HepG2 (cell line): ENCODE data around the gene SLC39A8. TPM values are rescaled to one million over a fixed set of nuclear protein-coding genes. Genes with fewer than 3 reads are reported as not detected.

Source experiments
- EP300 ChIP-seq, 3 experiments: sonication (generic) in 1 of 3; formaldehyde crosslinking in 1 of 3; IDR thresholded peaks; 2 replicates each; pipeline versions ENCODE4 v1.5.1 to v1.6.1; 2011 to 2020; ENCODE audit warnings: low read depth in 2 of 3, low read length in 2 of 3, borderline replicate concordance in 1 of 3, improper control_type of control experiment in 1 of 3, mild to moderate bottlenecking in 1 of 3, missing genetic modification reagents in 1 of 3, moderate library complexity in 1 of 3
- HDAC6 ChIP-seq: fragments of 200-600 bp; sonication (generic); IDR thresholded peaks from 2 replicates; pipeline ENCODE4 v1.7.0; 2017; ENCODE audit warnings: mild to moderate bottlenecking, antibody characterized with exemption, low read length, low read depth
- POLR2AphosphoS5 ChIP-seq: IDR thresholded peaks from 2 replicates; pipeline ENCODE4 v1.6.1; 2012; ENCODE audit warnings: low read depth, low read length
- PRDM4 ChIP-seq: sonication (generic); formaldehyde crosslinking; IDR thresholded peaks from 2 replicates; pipeline ENCODE4 v1.9.0; 2021; ENCODE audit warnings: missing genetic modification reagents, borderline replicate concordance
- U2AF1 ChIP-seq: fragments of 200-400 bp; formaldehyde crosslinking; optimal IDR thresholded peaks from 2 replicates; pipeline ENCODE3; 2017; ENCODE audit warnings: mild to moderate bottlenecking, low read depth, low read length
- ZBTB4 ChIP-seq: sonication (generic); formaldehyde crosslinking; IDR thresholded peaks from 2 replicates; pipeline ENCODE4 v1.4.0; 2020; ENCODE audit warnings: missing genetic modification reagents, mild to moderate bottlenecking, borderline replicate concordance
- ZNF547 ChIP-seq: sonication (generic); formaldehyde crosslinking; IDR thresholded peaks from 2 replicates; pipeline ENCODE4 v1.5.1; 2020; ENCODE audit warnings: mild to moderate bottlenecking, missing genetic modification reagents
- ZNF580 ChIP-seq: IDR thresholded peaks from 2 replicates; pipeline ENCODE4 v1.6.1; 2016; ENCODE audit warnings: low read depth, borderline replicate concordance
- ZNF614 ChIP-seq: IDR thresholded peaks from 2 replicates; pipeline ENCODE4 v1.6.1; 2018; ENCODE audit warnings: missing biosample characterization, missing genetic modification reagents, inconsistent platforms, borderline replicate concordance
- ZNF800 ChIP-seq: sonication (generic); formaldehyde crosslinking; IDR thresholded peaks from 2 replicates; pipeline ENCODE4 v1.4.0; 2020; ENCODE audit warnings: missing genetic modification reagents
- polyA plus RNA-seq, 8 experiments: library from polyadenylated mRNA; depleted of rRNA in 3 of 8; stranded (reverse) in 7 of 8; unstranded in 1 of 8; fragments of >200 nt; fragmentation: Illumina TruSeq in 4 of 8; extraction: Trizol in 4 of 8; gene quantifications; 2 replicates each; pipeline versions ENCODE4 v1.2.1 to v1.2.3, GENCODE V29; 2011 to 2016; ENCODE audit warnings: low read depth in 4 of 8, missing spikeins in 1 of 8, mixed read lengths in 1 of 8; ENCODE audit not compliant: insufficient read depth in 1 of 8
- total RNA-seq, 5 experiments: library from RNA; depleted of rRNA; stranded (reverse); fragments of >200 nt; fragmentation: Illumina TruSeq; extraction: Trizol; gene quantifications; 2 replicates each; pipeline ENCODE4 v1.2.3, GENCODE V29; 2016; ENCODE audit warnings: low read depth in 1 of 5

Gene SLC39A8
- total and polyA plus RNA-seq, 2 of the 13 experiments (the other 11 are each of a cell fraction or from before 2014, with no cell fraction given): 0.22 to 0.38 TPM

- TF ChIP-seq PRDM4 (CRISPR knock-in tag) (no peak), U2AF1 (no peak), POLR2AphosphoS5 (no peak), ZNF547 (CRISPR knock-in tag) (no peak), ZNF614 (0 out of 2 replicates have a peak, but pooled peaks have one; percentile 25), HDAC6 (no peak), ZNF580 (CRISPR knock-in tag) (no peak), EP300 (IDR thresholded peaks at IDR 0.05; ENCODE audit: low read depth in 2 of 2, low read length in 2 of 2) (no peak), EP300 (CRISPR knock-in tag; IDR thresholded peaks at IDR 0.05; ENCODE audit: borderline replicate concordance) (no peak), ZNF800 (CRISPR knock-in tag) (peak; percentile 94), ZBTB4 (CRISPR knock-in tag) (no peak)
Observed at GRCh38 chr4:102344520-102344953, 745 bp downstream of the SLC39A8 start (continued).
